AG08396 (cell line): ENCODE results near the gene TFCP2L1.
"Not testable (repeated sequence)": the region's sequence is repeated elsewhere in the genome, so short reads cannot be mapped to it uniquely, and the experiment has no call there.

ENCODE experiments used
- DNase-seq: peaks from one replicate; pipeline ENCODE4 v3.0.0; 2012; ENCODE audit warnings: low spot score, mixed read lengths

The TFCP2L1 gene

DNA sequence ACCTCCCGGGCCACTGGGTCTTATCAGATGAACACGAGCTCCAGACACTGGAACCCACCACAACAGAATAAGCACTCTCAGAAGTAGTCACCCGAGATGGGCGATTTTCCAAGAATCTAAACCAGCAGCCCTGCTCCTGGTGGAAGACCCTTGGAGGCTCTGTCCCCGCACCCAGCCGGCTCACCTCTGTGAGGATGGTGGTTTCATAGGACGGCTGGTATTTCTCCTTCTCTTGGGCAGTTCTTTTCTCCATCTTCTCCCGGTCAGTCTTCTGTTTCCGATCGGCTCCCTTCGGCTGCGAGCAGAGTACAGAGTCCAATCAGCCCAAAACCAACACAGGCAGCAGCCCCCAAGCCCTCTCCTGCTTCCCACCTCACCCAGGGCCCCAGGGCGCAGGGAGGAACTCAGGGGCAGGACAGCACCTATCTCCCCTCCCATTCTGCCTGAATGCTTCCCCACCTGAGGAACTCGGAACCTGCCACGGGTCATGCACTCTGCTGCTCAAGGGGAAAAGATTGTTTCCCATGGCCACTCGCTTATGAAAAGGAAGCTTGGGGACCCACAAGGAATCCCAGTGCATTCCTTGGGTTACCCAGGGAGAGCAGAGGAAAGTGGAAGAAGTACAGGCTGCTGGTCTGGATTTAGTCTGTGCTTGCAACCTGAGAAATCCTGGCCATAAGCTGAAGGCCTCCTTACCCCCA lies 42.7 kb downstream of the TFCP2L1 start:
- no peak for DNase-seq

DNA sequence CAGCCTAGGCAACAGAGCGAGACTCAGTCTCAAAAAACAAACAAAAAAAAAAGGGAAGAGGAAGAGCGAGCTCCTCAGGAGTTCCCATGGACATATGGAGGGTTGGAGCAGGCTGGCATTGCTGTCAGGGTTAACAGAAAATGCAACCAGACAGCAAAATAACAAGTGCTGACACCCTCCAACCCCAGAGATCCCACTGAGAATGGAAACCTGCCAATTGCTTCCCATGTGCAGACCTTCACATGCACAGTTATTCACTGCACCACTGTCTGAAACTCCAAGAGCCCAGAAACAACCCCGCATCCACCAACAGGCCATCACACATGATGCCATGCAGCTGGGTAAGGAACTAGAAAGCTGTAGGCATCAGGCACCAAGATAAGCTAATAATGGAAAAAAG lies 43.5 kb downstream of the TFCP2L1 start:
- no peak for DNase-seq

DNA sequence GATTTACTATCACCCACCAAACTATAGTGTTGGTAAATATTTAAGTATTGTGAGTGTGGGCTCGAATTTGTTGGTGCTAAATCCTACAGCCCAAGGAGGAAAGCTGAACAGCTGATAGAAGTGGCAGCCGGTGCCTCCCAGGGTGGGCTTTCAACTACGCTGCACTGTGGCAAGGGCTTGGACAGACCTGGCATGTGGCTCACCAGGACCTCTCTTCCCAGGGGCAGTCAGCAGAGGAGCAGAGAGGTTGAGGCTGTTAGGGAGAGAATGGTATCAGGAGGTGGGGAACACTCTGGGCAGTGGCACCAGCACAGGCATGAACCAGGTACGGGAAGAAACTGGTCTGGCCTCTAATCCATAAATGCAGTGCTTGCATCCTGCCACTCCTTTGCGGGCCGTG lies 44.6 kb downstream of the TFCP2L1 start:
- DNase-seq = no peak

- no peak for DNase-seq
These were observed 45.0 kb downstream of the TFCP2L1 start for GRCh38 chr2:121239969-121240368.

DNA sequence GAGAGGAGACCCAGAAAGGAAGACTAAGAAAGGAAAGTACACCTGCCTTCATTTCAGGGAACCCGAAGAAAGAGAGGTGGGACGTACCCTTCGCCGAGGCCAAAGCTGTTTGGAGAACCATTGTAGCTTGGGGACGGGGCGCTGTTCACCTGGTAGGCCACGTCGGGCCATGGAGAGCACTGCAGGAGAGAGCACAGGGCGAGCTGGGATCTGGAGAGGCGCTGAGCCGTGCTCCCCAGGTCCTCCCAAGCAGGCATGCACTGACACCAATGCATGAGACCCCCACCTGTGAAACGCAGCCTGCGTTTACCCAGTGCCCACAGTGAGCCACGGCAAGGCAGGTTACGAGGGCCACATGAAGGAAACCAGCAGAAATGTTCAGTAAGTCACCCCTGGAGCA lies 45.5 kb downstream of the TFCP2L1 start:
- no peak for DNase-seq

- no peak for DNase-seq
These were observed 46.2 kb downstream of the TFCP2L1 start for GRCh38 chr2:121238828-121239227.

- DNase-seq = no peak
These were observed 46.9 kb downstream of the TFCP2L1 start for GRCh38 chr2:121237980-121238665.

- DNase-seq = no peak
These were observed 47.5 kb downstream of the TFCP2L1 start for GRCh38 chr2:121237336-121237979.

- DNase-seq = no peak
These were observed 48.3 kb downstream of the TFCP2L1 start for GRCh38 chr2:121236650-121237180.

DNA sequence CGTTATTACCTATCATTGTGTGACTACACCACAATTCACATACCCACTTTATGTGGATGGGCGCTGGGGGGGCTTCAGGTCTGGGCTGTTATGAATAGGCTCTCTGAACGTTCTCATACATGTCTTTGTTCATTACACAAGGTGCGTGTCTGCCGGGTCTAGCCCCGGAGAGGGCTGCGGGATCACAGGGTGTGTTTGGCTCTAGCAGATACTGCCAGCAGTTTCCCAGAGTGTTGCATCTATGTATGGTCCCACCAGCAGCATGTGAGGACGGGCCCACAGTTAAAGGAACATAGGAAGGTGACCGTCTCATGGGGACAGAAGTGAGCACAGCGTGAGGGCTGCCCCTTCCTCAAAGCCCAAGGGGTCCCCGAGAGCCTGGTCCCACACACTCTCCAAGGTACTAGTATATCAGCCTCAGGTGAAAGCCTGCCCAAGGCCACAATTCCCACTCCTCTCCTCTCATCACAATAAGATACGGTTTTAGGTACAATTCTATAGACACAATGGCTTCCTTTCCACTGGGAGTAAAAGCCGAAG lies 48.8 kb downstream of the TFCP2L1 start:
- DNase-seq = no peak

DNA sequence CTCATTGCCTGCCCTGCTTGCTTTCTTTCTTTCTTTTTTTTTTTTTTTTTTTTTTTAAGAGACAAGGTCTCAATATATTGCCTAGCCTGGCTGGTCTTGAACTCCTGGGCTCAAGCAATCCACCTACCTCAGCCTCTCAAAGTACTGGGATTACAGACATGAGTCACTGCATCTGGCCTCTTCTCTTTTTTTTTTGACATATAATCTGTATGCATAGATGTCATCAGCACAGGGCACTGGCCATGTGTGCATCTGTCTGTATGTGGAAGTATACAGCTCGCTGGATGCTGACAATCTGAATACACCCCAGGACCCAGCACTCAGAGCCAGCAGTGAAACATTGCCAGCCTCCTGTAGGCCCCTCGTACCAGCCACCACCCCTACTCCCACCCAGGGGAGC lies 49.5 kb downstream of the TFCP2L1 start:
- no peak for DNase-seq

- no peak for DNase-seq
These were observed 50.2 kb downstream of the TFCP2L1 start for GRCh38 chr2:121234791-121235190.

DNA sequence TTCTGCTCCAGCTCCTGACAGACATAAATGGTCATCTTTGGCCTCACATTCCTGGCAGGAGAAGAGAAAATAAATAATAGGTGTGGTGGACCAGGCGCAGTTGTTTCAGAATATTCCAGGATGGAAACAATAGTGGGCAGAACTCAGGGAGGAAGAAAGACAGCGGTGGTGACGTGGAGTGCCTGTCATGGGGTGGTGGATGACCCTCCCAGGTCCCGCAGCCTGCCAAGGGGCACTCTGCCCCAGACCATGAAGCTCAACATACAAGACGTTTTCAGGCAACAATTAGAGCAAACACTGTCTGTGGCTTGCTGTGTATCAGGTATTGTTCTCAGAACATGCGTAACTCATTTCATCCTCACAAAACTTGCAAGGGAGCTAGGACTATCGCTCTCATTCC lies 50.9 kb downstream of the TFCP2L1 start:
- DNase-seq = no peak

- no peak for DNase-seq
These were observed 51.4 kb downstream of the TFCP2L1 start for GRCh38 chr2:121233486-121234110.

DNA sequence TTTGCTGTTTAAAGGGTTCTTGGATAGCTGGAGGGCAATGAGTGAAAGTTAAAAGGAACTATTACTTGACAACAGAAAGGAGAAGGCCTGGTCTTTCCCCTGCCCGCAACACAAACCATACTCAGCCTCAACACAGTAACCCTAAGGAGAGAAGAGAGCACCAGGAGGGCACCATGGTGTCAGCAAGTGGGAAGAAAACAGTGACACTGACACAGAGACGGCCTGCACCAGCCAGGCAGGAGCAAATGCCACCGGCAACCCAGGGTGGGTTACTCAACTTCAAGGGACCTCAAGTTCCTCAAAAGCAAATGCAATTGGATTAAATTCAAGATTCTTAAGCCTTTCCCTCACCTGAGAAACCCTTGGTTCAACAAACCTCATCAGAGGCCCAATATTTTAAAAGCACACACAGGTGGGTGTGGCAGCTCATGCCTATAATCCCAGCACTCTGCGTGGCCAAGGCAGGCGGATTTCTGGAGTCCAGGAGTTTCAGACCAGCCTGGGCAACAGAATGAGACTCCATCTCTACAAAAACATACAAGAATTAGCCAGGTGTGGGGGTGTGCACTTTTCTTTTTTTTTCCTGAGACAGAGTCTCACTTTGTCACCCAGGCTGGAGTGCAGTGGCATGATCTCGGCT lies 52.3 kb downstream of the TFCP2L1 start:
- no peak for DNase-seq

DNA sequence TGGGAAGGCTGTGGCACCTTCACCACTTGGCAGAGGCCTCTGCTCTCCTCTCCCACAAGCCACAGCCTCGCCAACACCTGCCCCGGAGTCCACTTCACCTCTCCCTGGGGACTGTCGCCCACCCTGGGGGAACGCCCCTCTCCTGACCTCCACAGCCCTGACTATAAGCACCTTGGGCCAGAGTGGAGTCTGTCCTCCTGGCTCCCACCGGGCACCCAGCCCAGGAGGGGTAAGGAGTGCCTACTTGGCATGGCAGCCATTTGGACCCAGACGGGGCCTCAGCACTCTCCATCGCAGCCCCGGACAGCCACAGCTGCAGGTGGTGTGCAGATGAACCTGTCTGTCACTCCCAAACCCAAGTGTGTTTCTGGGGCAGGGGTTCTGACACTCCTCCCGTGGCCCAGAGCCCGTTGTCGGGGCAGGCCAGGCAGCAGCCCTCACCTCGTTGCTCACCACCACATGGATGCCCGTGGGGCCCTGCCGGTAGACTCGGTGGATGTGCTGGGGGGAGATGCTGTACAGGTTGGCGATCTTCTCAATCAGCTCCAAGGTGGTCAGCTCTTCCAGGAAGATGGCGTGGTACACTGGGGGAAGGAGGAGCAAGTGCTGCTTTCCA lies 53.5 kb downstream of the TFCP2L1 start:
- no peak for DNase-seq

GRCh38 chr2:121228521-121228920 lies 56.5 kb downstream of the TFCP2L1 start:
- no peak for DNase-seq

GRCh38 chr2:121227381-121228144 lies 57.4 kb downstream of the TFCP2L1 start:
- DNase-seq = not testable (repeated sequence)

DNA sequence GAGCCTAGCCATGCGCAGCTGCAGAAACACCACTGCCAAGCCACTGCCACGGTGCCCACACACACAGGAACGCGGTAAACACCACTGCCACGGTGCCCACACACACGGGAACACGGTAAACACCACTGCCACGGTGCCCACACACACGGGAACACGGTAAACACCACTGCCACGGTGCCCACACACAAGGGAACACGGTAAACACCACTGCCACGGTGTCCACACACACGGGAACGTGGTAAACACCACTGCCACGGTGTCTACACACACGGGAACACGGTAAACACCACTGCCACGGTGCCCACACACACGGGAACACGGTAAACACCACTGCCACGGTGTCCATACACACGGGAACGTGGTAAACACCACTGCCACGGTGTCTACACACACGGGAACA lies 59.3 kb downstream of the TFCP2L1 start:
- DNase-seq = not testable (repeated sequence)

GRCh38 chr2:121220995-121221394 lies 64.0 kb downstream of the TFCP2L1 start:
- DNase-seq = no peak

GRCh38 chr2:121219866-121220265 lies 65.1 kb downstream of the TFCP2L1 start:
- DNase-seq = no peak
